GM18520 (cell line): Measurements from ENCODE around the gene TF.
"Not testable (repeated sequence)": the region's sequence is repeated elsewhere in the genome, so short reads cannot be mapped to it uniquely, and the experiment has no call there.

ENCODE experiments used
- ATAC-seq: cut with Tn5 transposase; IDR thresholded peaks from one replicate; pipeline ENCODE4 v1.9.1; 2021; ENCODE audit not compliant: unreplicated experiment

Gene TF

GRCh38 chr3:133745981-133746711, at the start of gene TF:
TF (plus strand) TSS chr3:133746393; CDS start chr3:133746441, 48 bp downstream.
- no peak for ATAC-seq

GRCh38 chr3:133697960-133698359, 48.2 kb upstream of the TF start:
- ATAC-seq: no peak

- no peak for ATAC-seq
Measured at GRCh38 chr3:133699467-133699866, 46.7 kb upstream of the TF start.

- no peak for ATAC-seq
Measured at GRCh38 chr3:133699903-133700302, 46.3 kb upstream of the TF start.

GRCh38 chr3:133700351-133700750, 45.8 kb upstream of the TF start:
- no peak for ATAC-seq

GRCh38 chr3:133701435-133702358, 44.5 kb upstream of the TF start:
- ATAC-seq: no peak

GRCh38 chr3:133703915-133704314, 42.3 kb upstream of the TF start:
- no peak for ATAC-seq

- ATAC-seq: no peak
Measured at GRCh38 chr3:133706033-133706432, 40.2 kb upstream of the TF start.

GRCh38 chr3:133709139-133709750, 36.9 kb upstream of the TF start:
- ATAC-seq: no peak

GRCh38 chr3:133711013-133711412, 35.2 kb upstream of the TF start:
- no peak for ATAC-seq

GRCh38 chr3:133712017-133712416, 34.2 kb upstream of the TF start:
- no peak for ATAC-seq

GRCh38 chr3:133713347-133713746, 32.8 kb upstream of the TF start:
- no peak for ATAC-seq

- ATAC-seq: no peak
Measured at GRCh38 chr3:133717424-133717823, 28.8 kb upstream of the TF start.

- no peak for ATAC-seq
Measured at GRCh38 chr3:133722935-133723334, 23.3 kb upstream of the TF start.

- ATAC-seq: no peak
Measured at GRCh38 chr3:133730993-133731392, 15.2 kb upstream of the TF start.

GRCh38 chr3:133732231-133732630, 14.0 kb upstream of the TF start:
- ATAC-seq: not testable (repeated sequence)

GRCh38 chr3:133733226-133733625, 13.0 kb upstream of the TF start:
- no peak for ATAC-seq

- no peak for ATAC-seq
Measured at GRCh38 chr3:133734305-133734704, 11.9 kb upstream of the TF start.

GRCh38 chr3:133742351-133743091, 3.7 kb upstream of the TF start:
- no peak for ATAC-seq

- no peak for ATAC-seq
Measured at GRCh38 chr3:133744241-133744640, 2.0 kb upstream of the TF start.

- no peak for ATAC-seq
Measured at GRCh38 chr3:133745108-133745507, 1.1 kb upstream of the TF start.
